ENCODE results near the gene ATP6V0A1.

The ATP6V0A1 gene

GRCh38 chr17:42518046-42518754 is 59.5 kb downstream of the ATP6V0A1 start:
- in situ Hi-C loops (cut with MboI; ENCODE audit: low sequenced_read_pairs): no loop called here

DNA sequence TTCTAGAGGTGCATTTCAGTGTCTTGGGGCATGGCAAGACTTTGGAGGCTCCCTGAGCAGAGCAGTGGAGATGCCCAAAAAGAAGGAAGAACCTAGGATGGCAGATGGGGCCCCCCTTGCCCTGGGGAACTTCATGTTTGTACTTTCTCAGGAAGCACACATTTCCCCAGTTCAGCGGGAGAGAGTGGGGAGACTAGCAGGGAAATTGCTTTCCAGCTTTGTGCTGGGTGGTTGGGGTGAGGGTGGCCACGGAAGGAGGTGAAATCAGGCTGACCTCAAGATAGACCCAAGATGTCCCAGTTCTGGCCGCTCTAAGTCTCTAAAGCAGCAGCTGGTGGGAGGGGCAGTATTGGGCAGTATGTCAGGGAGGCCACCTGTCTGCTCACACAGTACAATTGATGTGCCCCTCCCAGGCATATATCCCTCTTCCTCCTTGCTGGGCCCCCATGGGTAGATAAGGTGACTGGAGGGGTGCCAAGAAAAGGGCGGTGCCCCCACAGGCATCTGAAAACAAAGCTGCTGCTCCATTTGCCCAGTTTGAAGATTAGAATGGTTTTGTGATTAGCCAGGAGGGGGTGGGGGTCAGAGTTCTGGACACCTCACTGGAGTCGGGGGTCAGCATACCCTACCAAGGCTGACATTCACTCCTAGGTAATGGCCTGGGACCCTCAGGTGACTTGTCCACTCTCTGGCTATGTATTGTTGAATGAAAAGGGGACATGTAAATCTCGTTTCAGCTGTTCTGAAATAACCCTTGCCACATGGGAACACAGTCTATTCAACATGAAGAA is 60.3 kb downstream of the ATP6V0A1 start:
- in situ Hi-C loops (cut with MboI; ENCODE audit: low sequenced_read_pairs): no loop called here

- in situ Hi-C loops (cut with MboI; ENCODE audit: low sequenced_read_pairs): loop anchor here (10.0 kb wide), 1 partner anchor 555 kb away; the partner anchor contains the start of gene CNP
These were observed 61.1 kb downstream of the ATP6V0A1 start for GRCh38 chr17:42519546-42520491.

DNA sequence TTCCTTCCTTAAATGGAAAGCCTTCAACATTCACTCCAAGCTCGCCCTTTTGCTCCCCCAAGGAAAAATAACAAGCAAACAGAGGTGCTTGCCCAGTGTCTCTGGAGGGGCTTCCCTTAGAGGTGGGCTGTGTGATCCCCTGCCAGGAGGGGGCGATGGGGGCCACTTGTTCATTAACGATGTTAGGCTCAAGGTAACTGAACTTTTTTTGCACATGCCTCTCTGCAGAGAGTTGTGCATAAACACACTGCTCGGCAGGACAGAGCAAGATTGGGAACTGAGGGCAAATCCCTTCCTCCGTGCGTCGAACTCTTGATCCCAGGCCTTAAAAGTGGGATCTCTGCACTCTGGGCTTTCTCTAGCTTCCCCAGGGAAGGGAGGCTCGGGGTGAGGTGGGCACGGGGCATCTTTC is 61.9 kb downstream of the ATP6V0A1 start:
- in situ Hi-C loops (cut with MboI; ENCODE audit: low sequenced_read_pairs): loop anchor here (10.0 kb wide), 1 partner anchor 556 kb away; the partner anchor contains the start of gene CNP

- in situ Hi-C loops (cut with MboI; ENCODE audit: low sequenced_read_pairs): loop anchor here (10.0 kb wide), 1 partner anchor 556 kb away; the partner anchor contains the start of gene CNP
These were observed 62.4 kb downstream of the ATP6V0A1 start for GRCh38 chr17:42521036-42521435.

- in situ Hi-C loops (cut with MboI; ENCODE audit: low sequenced_read_pairs): loop anchor here (10.0 kb wide), 1 partner anchor 557 kb away; the partner anchor contains the start of gene CNP
These were observed 63.1 kb downstream of the ATP6V0A1 start for GRCh38 chr17:42521666-42522262.

DNA sequence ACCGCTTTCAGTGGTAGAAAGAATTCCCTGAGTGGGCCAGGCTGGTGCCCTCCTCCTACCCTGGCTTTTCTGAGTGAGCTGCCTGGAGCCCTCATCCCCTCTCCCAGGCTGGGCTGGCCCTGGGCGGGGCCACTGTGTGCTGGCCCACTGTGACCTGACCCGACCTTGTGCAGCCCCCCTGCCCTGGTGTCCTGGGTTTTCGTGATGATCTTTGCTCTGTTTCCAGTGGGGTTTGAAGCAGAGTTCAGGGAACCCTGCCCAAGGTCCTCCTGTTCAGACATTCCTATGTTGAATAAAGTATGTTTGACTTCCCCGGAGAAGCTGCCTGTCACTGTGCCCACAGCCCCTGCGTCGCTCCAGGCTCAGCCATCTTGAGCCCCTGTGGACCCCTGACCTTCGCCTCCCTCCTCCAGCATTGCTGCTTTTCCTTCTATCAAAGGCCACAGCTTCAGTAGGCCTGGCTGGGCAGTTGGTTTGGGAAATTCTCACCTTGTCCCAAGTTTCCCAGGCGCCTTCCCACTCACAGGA is 63.6 kb downstream of the ATP6V0A1 start:
- in situ Hi-C loops (cut with MboI; ENCODE audit: low sequenced_read_pairs): loop anchor here (10.0 kb wide), 1 partner anchor 558 kb away; the partner anchor contains the start of gene CNP

GRCh38 chr17:42522798-42523278 is 64.2 kb downstream of the ATP6V0A1 start:
- in situ Hi-C loops (cut with MboI; ENCODE audit: low sequenced_read_pairs): loop anchor here (10.0 kb wide), 1 partner anchor 558 kb away; the partner anchor contains the start of gene CNP

GRCh38 chr17:42525221-42525620 is 66.5 kb downstream of the ATP6V0A1 start:
- in situ Hi-C loops (cut with MboI; ENCODE audit: low sequenced_read_pairs): loop anchor here (5.0 to 10.0 kb wide), 2 partner anchors 203 to 560 kb away; partner anchors contain the start of gene CNP

- in situ Hi-C loops (cut with MboI; ENCODE audit: low sequenced_read_pairs): loop anchor here (5.0 to 10.0 kb wide), 2 partner anchors 204 to 561 kb away; partner anchors contain the start of gene CNP
These were observed 67.4 kb downstream of the ATP6V0A1 start for GRCh38 chr17:42526031-42526444.

DNA sequence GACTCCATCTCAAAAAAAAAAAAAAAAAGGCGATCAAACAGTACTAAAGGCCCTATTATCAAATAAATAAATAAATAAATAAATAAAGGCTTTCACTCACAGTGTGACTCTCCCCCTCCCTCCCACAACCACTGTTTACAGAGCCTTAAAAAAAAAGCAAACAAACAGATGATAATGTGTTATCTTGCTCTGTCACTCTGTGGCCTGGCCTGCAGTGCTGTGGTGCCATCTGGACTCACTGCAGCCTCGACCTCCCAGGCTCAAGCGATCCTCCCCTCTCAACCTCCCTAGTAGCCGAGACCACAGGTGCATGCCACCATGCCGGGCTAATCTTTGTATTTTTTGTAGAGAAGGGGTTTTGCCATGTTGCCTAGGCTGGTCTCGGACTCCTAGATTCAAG is 69.3 kb downstream of the ATP6V0A1 start:
- in situ Hi-C loops (cut with MboI; ENCODE audit: low sequenced_read_pairs): loop anchor here (5.0 to 10.0 kb wide), 2 partner anchors 206 to 563 kb away; partner anchors contain the start of gene CNP

DNA sequence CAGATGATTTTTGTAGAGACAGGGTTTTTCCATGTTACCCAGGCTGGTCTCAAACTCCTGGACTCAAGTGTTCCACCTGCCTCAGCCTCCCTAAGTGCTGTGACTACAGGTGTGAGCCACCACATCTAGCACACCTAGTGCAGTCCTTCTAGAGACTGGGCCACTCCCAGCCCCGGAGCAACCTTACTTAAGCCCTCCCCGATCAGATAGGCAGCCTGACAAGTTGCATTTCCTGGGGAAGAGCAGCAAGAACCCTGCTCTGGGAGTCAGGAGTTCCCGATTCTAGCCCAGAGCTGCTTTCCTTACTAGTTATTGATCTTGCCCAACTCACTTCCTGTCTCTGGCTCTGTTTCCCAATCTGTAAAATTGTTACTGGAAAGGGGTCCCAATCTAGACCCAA is 70.4 kb downstream of the ATP6V0A1 start:
- in situ Hi-C loops (cut with MboI; ENCODE audit: low sequenced_read_pairs): loop anchor here (5.0 to 10.0 kb wide), 2 partner anchors 207 to 564 kb away; partner anchors contain the start of gene CNP

GRCh38 chr17:42530952-42531454 is 72.3 kb downstream of the ATP6V0A1 start:
- in situ Hi-C loops (cut with MboI; ENCODE audit: low sequenced_read_pairs): no loop called here

- in situ Hi-C loops (cut with MboI; ENCODE audit: low sequenced_read_pairs): no loop called here
These were observed 73.0 kb downstream of the ATP6V0A1 start for GRCh38 chr17:42531455-42532354.

- in situ Hi-C loops (cut with MboI; ENCODE audit: low sequenced_read_pairs): no loop called here
These were observed 76.7 kb downstream of the ATP6V0A1 start for GRCh38 chr17:42535155-42536047.

GRCh38 chr17:42536048-42536371 is 77.3 kb downstream of the ATP6V0A1 start, which contains the start of gene NAGLU:
Gene NAGLU, plus strand, starts transcription at chr17:42536241. Its CDS starts 32 bp downstream, at chr17:42536273.
- in situ Hi-C loops (cut with MboI; ENCODE audit: low sequenced_read_pairs): no loop called here
